B cell (primary cell): ENCODE data around the gene ATP10B. TPM values are rescaled to one million over a fixed set of nuclear protein-coding genes. Genes with fewer than 3 reads are reported as not detected.

Experiments used
- ATAC-seq: fragments of 200-7000 bp; cut with Tn5 transposase; one replicate; pipeline ENCODE4 v1.10.0; 2021; ENCODE audit warnings: low read depth, mild to moderate bottlenecking, moderate number of reproducible peaks, moderate library complexity
- CTCF ChIA-PET: fragments of 350-600 bp; sonication (Branson Sonifier 250); formaldehyde crosslinking; loops from one replicate; lab custom pipeline; 2021; ENCODE audit warnings: antibody characterized with exemption, inconsistent platforms; lab: Charles Lee
- POLR2A ChIA-PET: fragments of 350-600 bp; sonication (Branson Sonifier 250); formaldehyde crosslinking; loops from one replicate; lab custom pipeline; 2021; ENCODE audit warnings: antibody characterized with exemption; lab: Charles Lee
- DNase-seq: peaks from one replicate; pipeline ENCODE4 v3.0.0; 2013
- H2AFZ ChIP-seq: 2 replicates; pipeline ENCODE4 v1.6.1; 2012; ENCODE audit warnings: mild to moderate bottlenecking, low read depth, low read length; ENCODE audit not compliant: insufficient read depth, poor library complexity, severe bottlenecking
- H3K27ac ChIP-seq, 2 donors: 1 replicate in 1 of 2; 2 replicates in 1 of 2; pipeline ENCODE4 v1.5.1; 2012 to 2013; ENCODE audit warnings: low read length in 2 of 2, mild to moderate bottlenecking in 2 of 2, moderate library complexity in 1 of 2
- H3K27me3 ChIP-seq, 4 experiments: fragments of 200-600 bp in 1 of 4; sonication (generic) in 1 of 4; replicated peaks in 1 of 4; 1 replicate in 2 of 4; 2 replicates in 2 of 4; pipeline versions ENCODE4 v1.6.1 to v1.7.0; 2013 to 2016; ENCODE audit warnings: low read length in 3 of 4, mild to moderate bottlenecking in 2 of 4, mixed read lengths in 1 of 4, moderate library complexity in 1 of 4; ENCODE audit not compliant: insufficient read depth in 4 of 4, control insufficient read depth in 3 of 4; ENCODE audit errors: control extremely low read depth in 1 of 4
- H3K36me3 ChIP-seq, 2 experiments: replicated peaks in 1 of 2; 1 replicate in 1 of 2; 2 replicates in 1 of 2; pipeline versions ENCODE4 v1.6.1 to v1.7.1; 2013; ENCODE audit warnings: low read length in 1 of 2; ENCODE audit not compliant: insufficient read depth in 2 of 2, control insufficient read depth in 1 of 2; ENCODE audit errors: control extremely low read depth in 1 of 2, extremely low read depth in 1 of 2
- H3K4me1 ChIP-seq, 2 donors: fragments of 200-600 bp in 1 of 2; sonication (generic) in 1 of 2; 1 replicate in 1 of 2; 2 replicates in 1 of 2; pipeline versions ENCODE4 v1.5.1 to v1.6.1; 2013 to 2017; ENCODE audit warnings: low read length in 2 of 2; ENCODE audit not compliant: control insufficient read depth in 2 of 2, insufficient read depth in 2 of 2
- H3K4me2 ChIP-seq: replicated peaks from 2 replicates; pipeline ENCODE3; 2012; ENCODE audit warnings: mild to moderate bottlenecking, low read depth, low read length; ENCODE audit not compliant: poor library complexity, severe bottlenecking
- H3K4me3 ChIP-seq, 5 experiments: fragments of 200-600 bp in 1 of 5; sonication (generic) in 1 of 5; 1 replicate in 3 of 5; 2 replicates in 2 of 5; pipeline versions ENCODE4 v1.5.1 to v1.7.0; 2011 to 2016; ENCODE audit warnings: low read length in 4 of 5, mild to moderate bottlenecking in 4 of 5, low read depth in 2 of 5, control low read depth in 1 of 5, moderate library complexity in 1 of 5; ENCODE audit not compliant: insufficient read depth in 1 of 5; ENCODE audit errors: control extremely low read depth in 1 of 5, extremely low read depth in 1 of 5
- H3K79me2 ChIP-seq: fragments of 200-600 bp; sonication (generic); one replicate; pipeline ENCODE4 v1.6.0; 2016; ENCODE audit warnings: low read length; ENCODE audit not compliant: control insufficient read depth, insufficient read depth
- H3K9ac ChIP-seq: fragments of 200-600 bp; sonication (generic); 2 replicates; pipeline ENCODE4 v1.6.1; 2017; ENCODE audit warnings: mild to moderate bottlenecking, low read length, moderate library complexity
- H3K9me3 ChIP-seq, 3 donors: one replicate each; pipeline versions ENCODE4 v1.6.1 to v1.7.1; 2013; ENCODE audit warnings: low read length in 2 of 3; ENCODE audit not compliant: control insufficient read depth in 2 of 3, insufficient read depth in 1 of 3; ENCODE audit errors: control extremely low read depth in 1 of 3
- H4K20me1 ChIP-seq: 2 replicates; pipeline ENCODE4 v1.6.0; 2012; ENCODE audit warnings: mild to moderate bottlenecking, low read length; ENCODE audit not compliant: insufficient read depth, control insufficient read depth, poor library complexity, severe bottlenecking
- H3K27ac Mint-ChIP-seq: one replicate; pipeline ENCODE4 v1.8.0; 2021; ENCODE audit warnings: mixed read lengths
- H3K27me3 Mint-ChIP-seq: one replicate; pipeline ENCODE4 v1.8.0; 2021; ENCODE audit warnings: mixed read lengths
- H3K4me1 Mint-ChIP-seq: one replicate; pipeline ENCODE4 v1.8.0; 2021; ENCODE audit warnings: mixed read lengths
- H3K4me3 Mint-ChIP-seq: one replicate; pipeline ENCODE4 v1.8.0; 2021; ENCODE audit warnings: mixed read lengths
- H3K9me3 Mint-ChIP-seq: one replicate; pipeline ENCODE4 v1.8.0; 2022; ENCODE audit warnings: mixed read lengths; ENCODE audit not compliant: insufficient read depth
- CTCF ChIP-seq: fragments of 200-600 bp; IDR thresholded peaks from one replicate; pipeline ENCODE4 v1.8.0; 2022; ENCODE audit warnings: antibody characterized with exemption, mild to moderate bottlenecking
- EZH2 ChIP-seq: IDR thresholded peaks from 2 replicates; pipeline ENCODE4 v1.6.1; 2012; ENCODE audit warnings: borderline replicate concordance, low read depth, mild to moderate bottlenecking, moderate library complexity, low read length; ENCODE audit not compliant: insufficient read depth, poor library complexity, severe bottlenecking
- WGBS: methylation state at CpG from one replicate; pipeline ENCODE4 v1.1.5; 2013; ENCODE audit warnings: missing lambda C conversion rate; ENCODE audit not compliant: insufficient coverage; 5-methylcytosine and 5-hydroxymethylcytosine counted together
- intact Hi-C: fragments of 100-400 bp; cut with micrococcal nuclease; formaldehyde crosslinking; loops from one replicate; pipeline ENCODE4 v1.10.0; 2022
- polyA plus RNA-seq: library from polyadenylated mRNA; depleted of rRNA; stranded (reverse); fragments of >200 nt; gene quantifications from 2 replicates; pipeline ENCODE4 v1.2.3, GENCODE V29; 2012
- total RNA-seq, 2 donors: library from RNA; stranded (reverse); fragments of 120-200 nt in 1 of 2; gene quantifications; 1 replicate in 1 of 2; 2 replicates in 1 of 2; pipeline versions ENCODE4 v1.2.3 to v1.2.4, GENCODE V29; 2013 to 2022

The ATP10B gene
- total and polyA plus RNA-seq, 2 donors (not counting 1 experiment from before 2014, with no cell fraction given): not detected

- Histone ChIP-seq H3K4me3 (no peak overlapping the region), H3K4me1 (no peaks in the 10 kb centered on the region), H3K9ac (no peak overlapping the region), H3K27me3 (peaks cover 0 to 4% (median 0%) of the 10 kb centered on the region in 4 experiments), H3K9me3 (no peaks in the 10 kb centered on the region), H3K27ac (no peak overlapping the region), H3K36me3 (no peaks in the 10 kb centered on the region), H3K4me2 (no peak overlapping the region), H4K20me1 (no peaks in the 10 kb centered on the region), H3K79me2 (no peaks in the 10 kb centered on the region), H2AFZ (no peak overlapping the region)
- Mint-ChIP-seq H3K4me1 (no peaks in the 10 kb centered on the region), H3K27ac (no peak overlapping the region), H3K27me3 (peaks cover 21% of the 10 kb centered on the region), H3K4me3 (no peak overlapping the region), H3K9me3 (no peaks in the 10 kb centered on the region)
- no peak for ATAC-seq
- no peak for TF ChIP-seq CTCF
- no peak for TF ChIP-seq EZH2
- DNase-seq: no peak
- intact Hi-C loops: no loop called here
- 90% methylated on average over 2 of the region's 4 CpGs for WGBS
- CTCF ChIA-PET: no interaction called here
- POLR2A ChIA-PET: no interaction called here
These were observed 214.5 kb downstream of the ATP10B start for GRCh38 chr5:160637357-160638090.

GRCh38 chr5:160635663-160636062, 216.3 kb downstream of the ATP10B start:
- 76% methylated on average over 2 of the region's 4 CpGs for WGBS
- Histone ChIP-seq H3K9ac (no peak overlapping the region), H2AFZ (no peak overlapping the region), H3K27me3 (peaks cover 0 to 4% (median 0%) of the 10 kb centered on the region in 4 experiments), H3K4me2 (no peak overlapping the region), H3K79me2 (no peaks in the 10 kb centered on the region), H3K4me3 (no peak overlapping the region), H3K9me3 (peaks cover 0 to 2% (median 0%) of the 10 kb centered on the region in 3 donors), H3K36me3 (no peaks in the 10 kb centered on the region), H3K27ac (no peak overlapping the region), H4K20me1 (no peaks in the 10 kb centered on the region), H3K4me1 (no peaks in the 10 kb centered on the region)
- TF ChIP-seq CTCF (no peak), EZH2 (no peak)
- no peak for ATAC-seq
- Mint-ChIP-seq H3K4me3 (no peak overlapping the region), H3K4me1 (no peaks in the 10 kb centered on the region), H3K27ac (no peak overlapping the region), H3K27me3 (peaks cover 22% of the 10 kb centered on the region), H3K9me3 (no peaks in the 10 kb centered on the region)
- POLR2A ChIA-PET: no interaction called here
- CTCF ChIA-PET: no interaction called here
- intact Hi-C loops: no loop called here
- DNase-seq: no peak
